NCI-H128 (cell line): ENCODE results near the gene SLX9.
"Not testable (repeated sequence)": the region's sequence is repeated elsewhere in the genome, so short reads cannot be mapped to it uniquely, and the experiment has no call there.

Experiments
- DNase-seq: peaks from one replicate; lab custom pipeline; 2025; ENCODE audit not compliant: unreplicated experiment; lab: John Stamatoyannopoulos, UW

The SLX9 gene

DNA sequence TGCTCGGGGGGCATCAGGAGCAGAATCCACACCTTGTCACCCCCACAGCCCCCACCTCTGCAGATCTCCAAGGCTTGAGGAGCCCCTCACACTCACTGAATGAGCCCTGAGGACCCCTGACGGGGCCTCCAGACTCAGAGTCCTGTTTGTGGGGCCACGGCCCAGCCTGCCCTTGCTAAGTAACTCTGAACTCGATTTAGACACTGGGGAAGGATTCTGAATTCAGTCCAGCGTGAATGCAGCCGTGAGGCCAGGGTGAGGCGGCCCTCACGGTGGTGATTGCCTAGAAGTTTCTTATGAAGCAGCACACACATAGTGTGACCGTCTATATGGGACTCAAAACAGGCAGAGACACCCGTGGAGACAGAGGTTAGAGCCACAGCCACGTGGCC lies 75.6 kb downstream of the SLX9 start:
- DNase-seq, result no peak

DNA sequence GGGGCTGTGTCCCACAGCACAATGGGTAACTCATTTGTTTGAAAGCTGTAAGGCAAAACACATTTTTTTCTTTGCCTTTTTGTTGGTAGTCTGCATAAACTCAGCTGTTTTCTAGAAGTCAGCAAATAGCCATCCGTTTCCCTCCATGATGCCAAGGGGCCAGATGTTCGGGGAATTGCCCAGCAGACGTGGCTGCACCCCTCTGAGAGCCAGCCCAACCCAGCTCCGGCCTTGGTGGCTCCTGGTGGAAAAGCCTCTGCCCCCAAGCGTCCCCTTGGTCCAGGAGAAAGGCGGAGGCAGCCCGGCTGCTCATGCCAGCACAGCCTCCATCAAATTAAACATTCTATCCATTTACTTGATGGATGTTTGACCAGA lies 76.2 kb downstream of the SLX9 start:
- no peak for DNase-seq

- no peak for DNase-seq
Measured at GRCh38 chr21:45016406-45017038, 76.7 kb downstream of the SLX9 start.

- DNase-seq, result no peak
Measured at GRCh38 chr21:45017039-45017960, 77.5 kb downstream of the SLX9 start.

DNA sequence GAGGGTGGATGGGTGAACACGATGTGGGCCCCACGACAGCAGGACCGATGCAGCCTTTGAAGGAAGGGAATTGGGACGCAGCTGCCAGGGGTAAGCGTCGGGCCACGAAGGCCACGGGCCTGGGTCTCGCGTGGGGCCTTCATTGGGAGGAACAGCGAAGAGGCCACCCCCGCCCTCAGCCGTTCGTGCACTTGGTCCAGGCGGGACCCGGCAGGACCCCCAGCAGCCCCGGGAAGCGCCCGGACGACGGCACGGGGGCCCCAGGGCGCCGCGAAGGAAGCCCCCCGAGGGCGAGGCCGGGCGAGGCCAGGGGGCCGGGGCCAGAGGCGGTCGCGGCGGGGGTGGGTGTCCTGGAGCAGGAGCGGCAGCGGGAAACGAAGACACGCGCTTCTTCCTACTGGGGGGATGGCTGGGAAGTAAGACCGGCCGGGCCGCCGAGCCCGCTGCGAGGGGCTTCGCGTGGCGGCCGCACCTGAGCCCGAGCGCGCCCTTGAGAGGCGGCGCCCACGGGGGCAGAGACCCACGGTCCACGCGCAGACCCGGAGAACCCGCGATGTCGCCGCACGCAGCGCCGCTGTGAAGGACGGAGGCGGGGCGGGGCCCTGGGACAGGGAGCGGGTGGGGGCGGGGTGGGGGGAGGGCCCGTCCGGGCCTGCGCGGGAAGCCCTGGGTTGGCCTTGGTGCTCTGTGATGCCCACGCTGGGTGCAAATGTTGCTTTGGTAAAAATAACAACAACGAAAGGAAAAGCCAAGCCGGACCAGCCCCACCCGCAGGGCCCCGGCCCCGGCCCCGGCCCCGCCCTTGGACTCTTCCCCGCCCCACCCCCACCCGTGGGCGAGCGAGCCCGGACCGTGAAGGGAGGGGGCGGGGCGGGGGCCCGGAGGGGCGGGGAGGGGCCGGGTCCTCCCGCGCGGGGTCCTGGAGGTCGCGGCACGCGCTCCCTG lies 78.6 kb downstream of the SLX9 start:
- no peak for DNase-seq

GRCh38 chr21:45019076-45019886 lies 79.5 kb downstream of the SLX9 start:
- DNase-seq, result no peak

DNA sequence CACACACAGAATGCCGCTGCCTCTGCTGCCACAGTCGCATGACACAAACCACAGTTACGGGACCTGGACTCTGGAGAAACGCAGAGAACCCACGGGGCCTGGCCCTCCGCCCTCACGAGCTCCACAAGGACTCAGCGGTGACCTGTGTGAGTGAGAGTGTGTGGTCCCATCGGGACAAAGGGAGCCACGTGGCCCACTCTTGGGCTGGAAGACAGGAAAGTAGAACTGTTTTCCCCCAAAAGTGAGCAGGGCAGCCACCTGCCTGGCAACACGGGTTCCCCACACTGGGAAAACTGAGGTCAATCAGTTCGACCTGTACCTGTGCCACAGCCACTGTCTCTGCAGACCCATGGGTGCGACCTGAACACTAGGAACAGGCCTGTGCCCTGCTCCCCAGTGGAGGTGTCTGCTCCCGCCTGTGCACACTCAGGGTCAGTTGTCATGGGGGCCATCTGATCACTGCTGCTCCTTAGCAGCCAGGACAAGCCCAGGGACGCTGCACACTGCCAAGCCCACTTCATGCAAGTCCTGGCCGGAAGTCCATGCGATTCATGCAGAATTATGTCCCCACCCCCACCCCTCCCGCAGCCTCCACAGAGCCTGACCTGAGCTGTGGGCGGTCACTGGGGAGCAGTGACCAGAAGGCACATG lies 80.2 kb downstream of the SLX9 start:
- DNase-seq, result no peak

- no peak for DNase-seq
Measured at GRCh38 chr21:45020629-45021427, 81.0 kb downstream of the SLX9 start.

DNA sequence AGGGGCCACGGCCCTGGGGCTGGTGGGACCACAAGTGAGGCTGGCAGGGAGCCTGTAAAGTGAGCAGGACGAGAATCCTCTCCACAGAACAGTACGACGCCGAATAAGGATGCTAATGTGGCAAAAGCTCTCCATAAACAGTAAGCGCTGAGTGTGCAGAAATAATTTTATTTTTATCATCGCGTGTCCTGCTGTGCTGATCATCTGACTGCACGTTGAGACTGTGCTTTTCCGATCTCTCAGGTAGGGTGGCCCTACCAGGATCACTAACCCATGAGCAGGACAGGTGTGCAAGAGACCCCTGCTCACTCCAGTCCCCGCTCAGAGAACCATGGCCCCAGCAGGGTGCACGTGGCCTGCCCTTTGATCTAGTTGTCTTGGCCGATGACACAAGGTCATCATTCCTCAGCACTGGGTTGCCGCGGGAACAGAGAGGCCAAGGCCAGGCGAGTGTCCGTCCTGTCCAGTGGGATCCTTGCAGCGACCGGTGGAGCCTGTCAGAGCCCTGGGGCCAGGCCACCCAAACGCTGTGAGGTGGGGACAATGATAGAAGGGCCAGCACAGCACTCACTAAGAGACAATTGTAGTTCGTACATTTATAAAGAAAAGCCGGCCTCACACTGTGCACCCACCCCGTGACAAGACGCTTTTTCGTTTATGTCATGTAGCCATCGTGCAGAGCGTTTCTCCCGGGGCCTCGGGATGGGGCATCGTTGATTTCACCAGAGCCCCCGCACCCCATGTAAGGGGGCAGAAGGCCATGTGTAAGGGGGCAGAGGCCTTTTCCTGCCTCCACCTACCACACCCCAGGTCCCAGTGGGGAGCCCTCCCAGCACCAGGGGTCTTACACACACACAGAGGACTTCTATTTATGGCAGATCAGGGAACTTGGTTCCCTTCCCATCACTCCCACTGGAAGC lies 81.9 kb downstream of the SLX9 start:
- DNase-seq, result no peak

- no peak for DNase-seq
Measured at GRCh38 chr21:45022348-45022675, 82.5 kb downstream of the SLX9 start.

- no peak for DNase-seq
Measured at GRCh38 chr21:45022736-45023135, 82.9 kb downstream of the SLX9 start.

DNA sequence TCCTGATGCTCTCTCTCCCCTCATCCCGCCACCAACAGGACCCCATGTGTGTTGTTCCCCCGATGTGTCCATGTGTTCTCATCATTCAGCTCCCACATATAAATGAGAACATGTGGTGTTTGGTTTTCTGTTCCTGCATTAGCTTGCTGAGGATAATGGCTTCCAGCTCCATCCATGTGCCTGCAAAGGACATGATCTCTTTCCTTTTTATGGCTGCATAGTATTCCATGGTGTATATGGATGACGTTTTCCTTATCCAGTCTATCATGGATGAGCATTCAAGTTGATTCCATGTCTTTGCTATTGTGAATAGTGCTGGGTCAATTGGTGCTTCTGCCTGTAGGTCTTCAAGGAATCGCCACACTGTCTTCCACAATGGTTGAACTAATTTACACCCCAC lies 84.7 kb downstream of the SLX9 start:
- DNase-seq, result not testable (repeated sequence)

- DNase-seq, result no peak
Measured at GRCh38 chr21:45026066-45026745, 86.4 kb downstream of the SLX9 start.
